WTC11 (cell line): ENCODE data around the gene TIGIT.

Experiments
- PRRX2 ChIP-seq: fragments of 250-450 bp; sonication (Bioruptor Pico); IDR thresholded peaks from 2 replicates; pipeline ENCODE4 v1.8.0; 2021; ENCODE audit warnings: mild to moderate bottlenecking
- TF ChIP-seq, protein P1 (sequence below): fragments of 200-600 bp; IDR thresholded peaks from 2 replicates; pipeline ENCODE4 v1.8.0; 2022; ENCODE audit warnings: antibody characterized with exemption
- TF ChIP-seq, protein P2 (sequence below): sonication (generic); formaldehyde crosslinking; IDR thresholded peaks from 2 replicates; pipeline ENCODE4 v1.8.0; 2022; ENCODE audit warnings: mild to moderate bottlenecking, missing genetic modification reagents

DNA sequence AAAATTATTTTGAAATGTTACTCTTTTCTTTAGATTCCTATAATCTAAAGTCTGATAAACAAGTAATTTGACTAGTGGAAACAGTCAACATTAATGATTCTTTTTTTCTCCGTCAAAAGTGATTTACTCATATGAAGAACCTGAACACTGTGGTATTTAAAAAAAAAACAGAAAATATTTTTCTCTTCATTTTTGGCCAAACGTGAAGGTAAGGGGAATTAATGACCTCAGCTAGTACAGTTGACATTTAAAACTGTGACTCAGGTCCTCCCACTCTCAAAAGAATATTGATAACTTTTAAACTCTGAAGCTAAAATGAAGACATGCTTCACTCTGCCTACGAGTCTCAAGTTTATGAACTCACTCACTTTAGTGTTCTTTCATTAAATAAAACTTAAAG is 34.5 kb downstream of the TIGIT start:
- TF ChIP-seq, protein P1, sequence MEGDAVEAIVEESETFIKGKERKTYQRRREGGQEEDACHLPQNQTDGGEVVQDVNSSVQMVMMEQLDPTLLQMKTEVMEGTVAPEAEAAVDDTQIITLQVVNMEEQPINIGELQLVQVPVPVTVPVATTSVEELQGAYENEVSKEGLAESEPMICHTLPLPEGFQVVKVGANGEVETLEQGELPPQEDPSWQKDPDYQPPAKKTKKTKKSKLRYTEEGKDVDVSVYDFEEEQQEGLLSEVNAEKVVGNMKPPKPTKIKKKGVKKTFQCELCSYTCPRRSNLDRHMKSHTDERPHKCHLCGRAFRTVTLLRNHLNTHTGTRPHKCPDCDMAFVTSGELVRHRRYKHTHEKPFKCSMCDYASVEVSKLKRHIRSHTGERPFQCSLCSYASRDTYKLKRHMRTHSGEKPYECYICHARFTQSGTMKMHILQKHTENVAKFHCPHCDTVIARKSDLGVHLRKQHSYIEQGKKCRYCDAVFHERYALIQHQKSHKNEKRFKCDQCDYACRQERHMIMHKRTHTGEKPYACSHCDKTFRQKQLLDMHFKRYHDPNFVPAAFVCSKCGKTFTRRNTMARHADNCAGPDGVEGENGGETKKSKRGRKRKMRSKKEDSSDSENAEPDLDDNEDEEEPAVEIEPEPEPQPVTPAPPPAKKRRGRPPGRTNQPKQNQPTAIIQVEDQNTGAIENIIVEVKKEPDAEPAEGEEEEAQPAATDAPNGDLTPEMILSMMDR = no peak
- TF ChIP-seq PRRX2 (CRISPR knock-in tag) = no peak
- TF ChIP-seq, protein P2, sequence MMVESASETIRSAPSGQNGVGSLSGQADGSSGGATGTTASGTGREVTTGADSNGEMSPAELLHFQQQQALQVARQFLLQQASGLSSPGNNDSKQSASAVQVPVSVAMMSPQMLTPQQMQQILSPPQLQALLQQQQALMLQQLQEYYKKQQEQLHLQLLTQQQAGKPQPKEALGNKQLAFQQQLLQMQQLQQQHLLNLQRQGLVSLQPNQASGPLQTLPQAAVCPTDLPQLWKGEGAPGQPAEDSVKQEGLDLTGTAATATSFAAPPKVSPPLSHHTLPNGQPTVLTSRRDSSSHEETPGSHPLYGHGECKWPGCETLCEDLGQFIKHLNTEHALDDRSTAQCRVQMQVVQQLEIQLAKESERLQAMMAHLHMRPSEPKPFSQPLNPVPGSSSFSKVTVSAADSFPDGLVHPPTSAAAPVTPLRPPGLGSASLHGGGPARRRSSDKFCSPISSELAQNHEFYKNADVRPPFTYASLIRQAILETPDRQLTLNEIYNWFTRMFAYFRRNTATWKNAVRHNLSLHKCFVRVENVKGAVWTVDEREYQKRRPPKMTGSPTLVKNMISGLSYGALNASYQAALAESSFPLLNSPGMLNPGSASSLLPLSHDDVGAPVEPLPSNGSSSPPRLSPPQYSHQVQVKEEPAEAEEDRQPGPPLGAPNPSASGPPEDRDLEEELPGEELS (CRISPR knock-in tag) = no peak
